IPS-NIHi7 (cell line): ENCODE data around the gene SP7.
"Not testable (repeated sequence)": the region's sequence is repeated elsewhere in the genome, so short reads cannot be mapped to it uniquely, and the experiment has no call there.

ENCODE experiments used
- DNase-seq: peaks from one replicate; pipeline ENCODE4 v3.0.0; 2012; ENCODE audit warnings: mixed read lengths; ENCODE audit errors: extremely low spot score

The SP7 gene

GRCh38 chr12:53320352-53321195, 15.6 kb downstream of the SP7 start:
- no peak for DNase-seq

GRCh38 chr12:53313996-53314395, 22.2 kb downstream of the SP7 start:
- DNase-seq, result no peak

- no peak for DNase-seq
These were observed 27.9 kb downstream of the SP7 start for GRCh38 chr12:53308276-53308675.

GRCh38 chr12:53306826-53307225, 29.3 kb downstream of the SP7 start:
- DNase-seq, result no peak

- DNase-seq, result no peak
These were observed 33.3 kb downstream of the SP7 start for GRCh38 chr12:53302903-53303302.

GRCh38 chr12:53300187-53300586, 36.0 kb downstream of the SP7 start:
- DNase-seq, result no peak

- DNase-seq, result peak; percentile 91
These were observed 36.5 kb downstream of the SP7 start, which contains the start of gene MYG1 for GRCh38 chr12:53299454-53300180. TSS of gene MYG1 (plus strand) at chr12:53299695. CDS start at chr12:53299738, 43 bp downstream.

- no peak for DNase-seq
These were observed 37.1 kb downstream of the SP7 start for GRCh38 chr12:53299101-53299453.

- DNase-seq, result no peak
These were observed 38.0 kb downstream of the SP7 start for GRCh38 chr12:53298164-53298563.

GRCh38 chr12:53297106-53297505, 39.0 kb downstream of the SP7 start:
- DNase-seq, result not testable (repeated sequence)

GRCh38 chr12:53295891-53296219, 40.3 kb downstream of the SP7 start:
- DNase-seq, result no peak

GRCh38 chr12:53295070-53295890, 40.9 kb downstream of the SP7 start, which contains the start of gene PFDN5:
TSS of gene PFDN5 (plus strand) at chr12:53295542. CDS start at chr12:53295568, 26 bp downstream.
- peak; percentile 89 for DNase-seq

GRCh38 chr12:53292426-53292825, 43.7 kb downstream of the SP7 start:
- DNase-seq, result no peak

GRCh38 chr12:53290661-53291060, 45.5 kb downstream of the SP7 start:
- DNase-seq, result no peak

- DNase-seq, result no peak
These were observed 46.3 kb downstream of the SP7 start for GRCh38 chr12:53289891-53290290.

GRCh38 chr12:53288322-53288721, 47.8 kb downstream of the SP7 start:
- no peak for DNase-seq

- DNase-seq, result peak; percentile 87
These were observed 48.4 kb downstream of the SP7 start for GRCh38 chr12:53287741-53288216.

- DNase-seq, result no peak
These were observed 49.7 kb downstream of the SP7 start for GRCh38 chr12:53286448-53286847.

- DNase-seq, result no peak
These were observed 56.2 kb downstream of the SP7 start for GRCh38 chr12:53279888-53280498.

- no peak for DNase-seq
These were observed 56.8 kb downstream of the SP7 start for GRCh38 chr12:53279283-53279869.

- no peak for DNase-seq
These were observed 58.2 kb downstream of the SP7 start for GRCh38 chr12:53277981-53278380.
